PC-9 (cell line): ENCODE data around the gene OR6X1.

ENCODE experiments used
- EZH2 ChIP-seq: fragments of 200-600 bp; sonication (generic); IDR thresholded peaks from 2 replicates; pipeline ENCODE4 v1.8.0; 2017; ENCODE audit warnings: antibody characterized with exemption, low read depth
- TF ChIP-seq, protein P1 (sequence below): fragments of 200-600 bp; sonication (generic); conservative IDR thresholded peaks from 2 replicates; pipeline ENCODE4 v1.6.1; 2017; ENCODE audit warnings: mixed run types, antibody characterized with exemption, mild to moderate bottlenecking, moderate library complexity

DNA sequence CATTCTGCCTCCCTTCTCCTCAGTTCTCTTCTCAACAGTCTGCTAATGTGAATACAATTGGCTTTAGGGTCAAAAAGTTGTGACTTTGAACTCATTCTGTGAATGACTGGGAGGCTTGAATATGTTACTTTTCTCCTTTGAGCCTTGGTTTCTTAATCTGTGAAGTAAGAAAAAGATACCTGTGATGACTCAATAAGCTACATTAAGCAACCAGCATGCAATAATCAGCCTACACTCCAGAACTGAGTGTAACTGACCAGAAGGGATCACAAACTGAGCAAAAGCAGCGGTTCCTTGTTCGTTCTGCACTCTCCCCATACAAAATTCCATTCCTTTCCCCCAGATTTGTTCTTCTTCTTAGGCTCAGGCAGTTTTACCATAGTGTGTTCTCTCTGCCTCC lies 36.3 kb downstream of the OR6X1 start:
- TF ChIP-seq, protein P1, sequence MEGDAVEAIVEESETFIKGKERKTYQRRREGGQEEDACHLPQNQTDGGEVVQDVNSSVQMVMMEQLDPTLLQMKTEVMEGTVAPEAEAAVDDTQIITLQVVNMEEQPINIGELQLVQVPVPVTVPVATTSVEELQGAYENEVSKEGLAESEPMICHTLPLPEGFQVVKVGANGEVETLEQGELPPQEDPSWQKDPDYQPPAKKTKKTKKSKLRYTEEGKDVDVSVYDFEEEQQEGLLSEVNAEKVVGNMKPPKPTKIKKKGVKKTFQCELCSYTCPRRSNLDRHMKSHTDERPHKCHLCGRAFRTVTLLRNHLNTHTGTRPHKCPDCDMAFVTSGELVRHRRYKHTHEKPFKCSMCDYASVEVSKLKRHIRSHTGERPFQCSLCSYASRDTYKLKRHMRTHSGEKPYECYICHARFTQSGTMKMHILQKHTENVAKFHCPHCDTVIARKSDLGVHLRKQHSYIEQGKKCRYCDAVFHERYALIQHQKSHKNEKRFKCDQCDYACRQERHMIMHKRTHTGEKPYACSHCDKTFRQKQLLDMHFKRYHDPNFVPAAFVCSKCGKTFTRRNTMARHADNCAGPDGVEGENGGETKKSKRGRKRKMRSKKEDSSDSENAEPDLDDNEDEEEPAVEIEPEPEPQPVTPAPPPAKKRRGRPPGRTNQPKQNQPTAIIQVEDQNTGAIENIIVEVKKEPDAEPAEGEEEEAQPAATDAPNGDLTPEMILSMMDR: no peak
- no peak for TF ChIP-seq EZH2
